Immature natural killer cell (primary cell): ENCODE data around the gene BMP7. TPM values are rescaled to one million over a fixed set of nuclear protein-coding genes. Genes with fewer than 3 reads are reported as not detected.

Experiments used
- DNase-seq, 3 donors: peaks; one replicate each; pipeline ENCODE4 v3.0.0; 2022; ENCODE audit warnings: mixed read lengths in 1 of 3
- H3K27ac Mint-ChIP-seq, 6 donors: one replicate each; pipeline ENCODE4 v1.8.0; 2020; ENCODE audit warnings: mixed read lengths in 6 of 6, mild to moderate bottlenecking in 5 of 6, inconsistent platforms in 4 of 6, moderate library complexity in 3 of 6
- H3K27me3 Mint-ChIP-seq, 3 donors: one replicate each; pipeline ENCODE4 v1.8.0; 2020 to 2021; ENCODE audit warnings: low read depth in 3 of 3, mild to moderate bottlenecking in 3 of 3, mixed read lengths in 3 of 3, moderate library complexity in 3 of 3, inconsistent platforms in 1 of 3
- H3K36me3 Mint-ChIP-seq, 3 donors: one replicate each; pipeline ENCODE4 v1.8.0; 2020; ENCODE audit warnings: mixed read lengths in 3 of 3, inconsistent platforms in 2 of 3, mild to moderate bottlenecking in 2 of 3
- H3K4me1 Mint-ChIP-seq, 2 donors: one replicate each; pipeline ENCODE4 v1.8.0; 2020; ENCODE audit warnings: inconsistent platforms in 2 of 2, mild to moderate bottlenecking in 2 of 2, mixed read lengths in 2 of 2, moderate library complexity in 1 of 2
- H3K4me3 Mint-ChIP-seq, 5 donors: one replicate each; pipeline ENCODE4 v1.8.0; 2020; ENCODE audit warnings: mild to moderate bottlenecking in 5 of 5, mixed read lengths in 5 of 5, inconsistent platforms in 3 of 5, moderate library complexity in 3 of 5
- H3K9me3 Mint-ChIP-seq, 6 donors: one replicate each; pipeline ENCODE4 v1.8.0; 2020; ENCODE audit warnings: mild to moderate bottlenecking in 6 of 6, mixed read lengths in 6 of 6, inconsistent platforms in 4 of 6, moderate library complexity in 3 of 6
- polyA plus RNA-seq, 3 donors: library from polyadenylated mRNA; unstranded; fragments of 300-500 nt; fragmentation: Illumina TruSeq; gene quantifications; one replicate each; pipeline ENCODE4 v1.2.3, GENCODE V29; 2021

The BMP7 gene
- not detected for polyA plus RNA-seq

DNA sequence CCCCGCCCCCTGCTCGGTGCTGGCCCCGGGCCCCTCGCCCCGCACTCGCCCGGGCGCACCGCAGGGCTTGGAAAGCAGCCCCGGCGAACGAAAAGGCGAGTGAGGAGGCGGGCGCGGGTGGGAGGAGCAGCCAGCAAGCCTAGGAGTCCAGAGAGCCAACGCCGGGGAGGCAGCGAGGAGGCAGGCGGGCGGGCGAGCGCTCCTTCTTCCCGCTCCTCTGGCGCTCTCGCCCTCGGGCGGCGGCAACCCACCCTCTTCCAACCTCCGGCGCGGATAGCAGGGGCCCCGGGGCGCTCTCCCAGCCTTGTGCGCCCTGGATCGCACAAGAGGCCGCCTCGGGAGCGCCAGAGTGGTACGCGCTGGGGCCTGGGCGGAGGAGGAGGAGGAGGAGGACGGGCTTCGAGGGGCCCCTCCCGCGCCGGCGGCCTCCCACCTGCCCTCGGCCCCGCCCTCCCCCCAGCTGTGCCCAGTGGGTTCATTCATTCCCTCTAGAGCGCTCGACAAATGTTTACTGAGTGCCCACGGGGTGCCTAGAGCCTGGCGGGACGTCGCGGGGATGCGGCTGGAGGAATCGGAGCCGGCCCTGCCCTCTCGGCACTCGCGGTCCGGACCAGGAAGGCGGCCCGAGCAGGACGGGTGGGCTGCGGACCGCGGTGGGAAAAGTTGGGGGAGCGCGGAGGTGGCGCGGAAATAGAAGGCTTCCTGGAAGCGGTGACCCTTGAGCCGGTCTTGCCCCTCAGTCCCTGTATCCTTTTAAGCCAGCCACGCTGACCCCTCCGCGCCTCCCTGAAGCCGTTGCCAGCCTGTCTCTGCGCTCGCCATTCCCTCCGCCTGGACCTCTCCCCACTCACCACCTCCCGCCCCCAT is at the start of gene BMP7:
Gene BMP7, minus strand, starts transcription at position 351 of the 867 bp plus-strand sequence. CDS start 519 bp downstream, outside the sequence.
- Mint-ChIP-seq H3K9me3 (no peaks in the 10 kb centered on the region), H3K36me3 (no peaks in the 10 kb centered on the region), H3K4me1 (no peaks in the 10 kb centered on the region), H3K4me3 (no peak within 1 kb of the TSS), H3K27me3 (peaks cover 16 to 21% (median 18%) of the 10 kb centered on the region in 3 donors), H3K27ac (no peak within 1 kb of the TSS)
- no peak for DNase-seq

GRCh38 chr20:57315976-57316480 is 49.6 kb upstream of the BMP7 start:
- DNase-seq = no peak
- Mint-ChIP-seq H3K4me1 (peaks cover 12 to 13% of the 10 kb centered on the region in 2 donors), H3K27me3 (peaks cover 0 to 9% (median 4%) of the 10 kb centered on the region in 3 donors), H3K27ac (peak overlapping the region in 1 of 6 donors; percentile 35), H3K9me3 (no peaks in the 10 kb centered on the region), H3K36me3 (no peaks in the 10 kb centered on the region), H3K4me3 (peak overlapping the region in 2 of 5 donors; percentile 14 to 25)

- peak overlapping the region in 1 of 6 donors; percentile 35 for H3K27ac Mint-ChIP-seq
- H3K36me3 Mint-ChIP-seq = no peaks in the 10 kb centered on the region
- H3K4me1 Mint-ChIP-seq = peaks cover 12 to 13% of the 10 kb centered on the region in 2 donors
- no peak for DNase-seq
- peak overlapping the region in 2 of 5 donors; percentile 14 to 25 for H3K4me3 Mint-ChIP-seq
- no peaks in the 10 kb centered on the region for H3K9me3 Mint-ChIP-seq
- peaks cover 0 to 9% (median 4%) of the 10 kb centered on the region in 3 donors for H3K27me3 Mint-ChIP-seq
These were observed 48.9 kb upstream of the BMP7 start for GRCh38 chr20:57315083-57315975.

DNA sequence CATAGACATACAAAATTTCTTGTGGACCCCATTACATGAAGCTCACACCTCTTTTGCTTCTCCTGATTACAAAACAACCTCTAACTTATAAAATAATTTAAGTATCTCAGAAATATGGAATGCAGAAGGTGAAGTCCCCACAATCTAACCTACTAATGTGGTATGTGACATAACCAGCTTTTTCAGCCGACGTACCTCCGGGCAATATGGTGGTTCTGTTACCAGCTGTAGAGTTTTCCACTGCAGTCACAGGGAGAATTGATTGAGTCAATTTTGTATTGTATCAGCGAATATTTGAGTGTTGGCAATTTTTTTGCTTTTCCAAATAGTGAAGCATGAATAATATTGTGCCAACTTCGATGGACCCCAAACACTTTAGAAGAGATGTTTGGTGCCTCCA is 47.5 kb upstream of the BMP7 start:
- H3K36me3 Mint-ChIP-seq = no peaks in the 10 kb centered on the region
- peaks cover 12 to 13% of the 10 kb centered on the region in 2 donors for H3K4me1 Mint-ChIP-seq
- no peak overlapping the region for H3K4me3 Mint-ChIP-seq
- H3K9me3 Mint-ChIP-seq = no peaks in the 10 kb centered on the region
- H3K27me3 Mint-ChIP-seq = peaks cover 3 to 8% (median 4%) of the 10 kb centered on the region in 3 donors
- H3K27ac Mint-ChIP-seq = no peak overlapping the region
- no peak for DNase-seq

GRCh38 chr20:57313230-57313629 is 46.8 kb upstream of the BMP7 start:
- Mint-ChIP-seq H3K36me3 (no peaks in the 10 kb centered on the region), H3K9me3 (no peaks in the 10 kb centered on the region), H3K27me3 (peaks cover 3 to 8% (median 4%) of the 10 kb centered on the region in 3 donors), H3K4me3 (no peak overlapping the region), H3K27ac (no peak overlapping the region), H3K4me1 (peaks cover 6 to 9% of the 10 kb centered on the region in 2 donors)
- no peak for DNase-seq

- DNase-seq = no peak
- H3K27me3 Mint-ChIP-seq = peaks cover 3 to 6% (median 4%) of the 10 kb centered on the region in 3 donors
- no peaks in the 10 kb centered on the region for H3K36me3 Mint-ChIP-seq
- peaks cover 6% of the 10 kb centered on the region in 2 donors for H3K4me1 Mint-ChIP-seq
- no peaks in the 10 kb centered on the region for H3K9me3 Mint-ChIP-seq
- no peak overlapping the region for H3K27ac Mint-ChIP-seq
- H3K4me3 Mint-ChIP-seq = no peak overlapping the region
These were observed 45.7 kb upstream of the BMP7 start for GRCh38 chr20:57312138-57312537.

DNA sequence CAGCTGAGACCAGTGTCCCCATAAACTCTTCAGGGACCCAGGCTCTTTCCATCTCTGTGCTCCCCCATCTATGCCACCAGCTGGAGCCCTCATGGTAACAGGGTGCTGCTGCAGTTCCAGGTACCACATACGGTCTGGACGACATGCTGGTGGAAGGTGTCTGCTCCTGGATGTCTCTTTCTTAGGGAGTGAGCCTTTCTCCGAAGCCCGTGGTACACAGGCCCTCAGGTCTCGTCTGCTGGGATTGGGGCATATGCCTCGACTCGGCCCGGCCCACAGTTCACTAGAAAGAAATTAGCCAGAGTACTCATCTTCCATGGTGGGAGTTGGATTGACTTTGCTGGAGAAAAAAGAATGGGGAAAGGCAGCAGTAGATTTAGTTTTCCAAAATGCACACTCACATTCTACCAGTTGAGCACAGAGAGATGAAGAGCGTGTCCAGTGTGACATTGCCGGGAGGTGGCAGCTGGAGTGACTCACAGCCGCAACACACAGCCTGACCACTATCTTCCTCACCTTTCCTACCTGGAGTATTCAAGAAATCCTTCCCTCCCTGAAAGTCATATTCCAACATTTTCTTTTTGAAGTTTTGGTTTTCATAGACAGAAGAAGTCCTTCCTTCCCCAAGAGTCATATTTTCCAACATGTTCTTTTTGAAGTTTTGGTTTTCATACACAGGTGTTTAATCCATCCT is 44.5 kb upstream of the BMP7 start:
- Mint-ChIP-seq H3K27me3 (peaks cover 3 to 6% (median 4%) of the 10 kb centered on the region in 3 donors), H3K4me1 (peaks cover 6% of the 10 kb centered on the region in 2 donors), H3K9me3 (no peaks in the 10 kb centered on the region), H3K4me3 (no peak overlapping the region), H3K27ac (no peak overlapping the region), H3K36me3 (no peaks in the 10 kb centered on the region)
- no peak for DNase-seq

GRCh38 chr20:57309544-57310115 is 43.2 kb upstream of the BMP7 start:
- Mint-ChIP-seq H3K27me3 (peaks cover 2 to 6% (median 3%) of the 10 kb centered on the region in 3 donors), H3K27ac (no peak overlapping the region), H3K4me1 (no peaks in the 10 kb centered on the region), H3K9me3 (no peaks in the 10 kb centered on the region), H3K4me3 (no peak overlapping the region), H3K36me3 (no peaks in the 10 kb centered on the region)
- DNase-seq = no peak

GRCh38 chr20:57308451-57309271 is 42.2 kb upstream of the BMP7 start:
- Mint-ChIP-seq H3K9me3 (no peaks in the 10 kb centered on the region), H3K27ac (no peak overlapping the region), H3K27me3 (peaks cover 2 to 11% (median 3%) of the 10 kb centered on the region in 3 donors), H3K4me1 (no peaks in the 10 kb centered on the region), H3K4me3 (no peak overlapping the region), H3K36me3 (no peaks in the 10 kb centered on the region)
- DNase-seq = no peak

- Mint-ChIP-seq H3K27ac (no peak overlapping the region), H3K27me3 (peaks cover 2 to 18% (median 4%) of the 10 kb centered on the region in 3 donors), H3K4me1 (no peaks in the 10 kb centered on the region), H3K4me3 (no peak overlapping the region), H3K9me3 (no peaks in the 10 kb centered on the region), H3K36me3 (no peaks in the 10 kb centered on the region)
- no peak for DNase-seq
These were observed 40.3 kb upstream of the BMP7 start for GRCh38 chr20:57306747-57307146.

GRCh38 chr20:57301026-57301425 is 34.6 kb upstream of the BMP7 start:
- Mint-ChIP-seq H3K36me3 (no peaks in the 10 kb centered on the region), H3K9me3 (no peaks in the 10 kb centered on the region), H3K27ac (no peak overlapping the region), H3K4me1 (no peaks in the 10 kb centered on the region), H3K27me3 (peaks cover 1 to 14% (median 6%) of the 10 kb centered on the region in 3 donors), H3K4me3 (no peak overlapping the region)
- no peak for DNase-seq

- DNase-seq = no peak
- H3K4me3 Mint-ChIP-seq = no peak overlapping the region
- no peaks in the 10 kb centered on the region for H3K9me3 Mint-ChIP-seq
- no peaks in the 10 kb centered on the region for H3K36me3 Mint-ChIP-seq
- H3K27me3 Mint-ChIP-seq = peaks cover 1 to 7% (median 4%) of the 10 kb centered on the region in 3 donors
- H3K4me1 Mint-ChIP-seq = no peaks in the 10 kb centered on the region
- no peak overlapping the region for H3K27ac Mint-ChIP-seq
These were observed 32.0 kb upstream of the BMP7 start for GRCh38 chr20:57298457-57298856.
